Left kidney (tissue), 2 donors: ENCODE data around the gene ZDHHC19. TPM values are rescaled to one million over a fixed set of nuclear protein-coding genes. Genes with fewer than 3 reads are reported as not detected.
"Not testable (repeated sequence)": the region's sequence is repeated elsewhere in the genome, so short reads cannot be mapped to it uniquely, and the experiment has no call there.

Experiments used
- DNase-seq: peaks from one replicate; pipeline ENCODE4 v3.0.0-alpha.2; 2013
- polyA plus RNA-seq: library from polyadenylated mRNA; unstranded; fragments of 120-200 nt; gene quantifications from one replicate; pipeline ENCODE4 v1.2.1, GENCODE V29; 2013; ENCODE audit not compliant: insufficient read length

Gene ZDHHC19
- polyA plus RNA-seq, 1 donor, result not detected

- DNase-seq, result no peak
Observed at GRCh38 chr3:196178993-196179379, 32.2 kb downstream of the ZDHHC19 start.

DNA sequence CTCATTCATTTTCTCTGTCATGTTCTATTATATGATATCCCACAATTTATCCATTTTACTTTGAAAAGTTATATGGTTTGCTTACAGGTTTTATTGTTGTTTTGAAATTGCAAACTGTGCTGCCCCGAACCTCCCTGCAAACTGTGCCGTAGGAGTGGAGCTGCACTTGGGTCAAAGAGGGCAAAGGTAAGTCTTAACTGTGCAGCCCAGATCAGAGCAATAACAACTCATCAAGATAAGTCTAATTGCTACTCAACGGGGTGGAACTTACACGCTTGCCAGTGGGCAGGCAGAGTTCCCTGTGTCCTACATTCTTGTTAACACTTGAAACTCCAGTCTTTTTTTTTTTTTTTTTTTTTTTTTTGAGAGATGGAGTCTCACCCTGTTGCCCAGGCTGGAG is 33.2 kb downstream of the ZDHHC19 start:
- DNase-seq, result no peak

DNA sequence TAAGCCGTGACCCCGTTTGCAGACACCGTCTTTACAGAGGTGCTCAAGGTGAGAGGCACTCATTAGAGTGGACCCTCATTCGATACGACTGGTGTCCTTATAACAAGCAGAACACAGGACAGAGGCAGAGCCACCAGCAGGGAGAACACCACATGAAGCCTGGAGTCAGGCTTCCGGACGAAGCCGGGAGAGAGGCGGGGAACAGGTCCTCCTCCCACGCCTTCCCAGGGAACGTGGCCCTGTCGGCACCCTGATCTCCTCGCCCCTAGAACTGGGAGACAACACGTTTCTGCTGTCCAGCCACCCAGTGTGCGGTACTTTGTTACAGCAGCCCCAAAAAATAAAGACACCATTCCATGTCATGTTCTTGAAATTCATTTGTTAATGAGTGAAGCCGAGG is 33.6 kb downstream of the ZDHHC19 start:
- no peak for DNase-seq

GRCh38 chr3:196175722-196176121 is 35.5 kb downstream of the ZDHHC19 start:
- DNase-seq, result no peak

- no peak for DNase-seq
Observed at GRCh38 chr3:196175116-196175625, 36.0 kb downstream of the ZDHHC19 start.

DNA sequence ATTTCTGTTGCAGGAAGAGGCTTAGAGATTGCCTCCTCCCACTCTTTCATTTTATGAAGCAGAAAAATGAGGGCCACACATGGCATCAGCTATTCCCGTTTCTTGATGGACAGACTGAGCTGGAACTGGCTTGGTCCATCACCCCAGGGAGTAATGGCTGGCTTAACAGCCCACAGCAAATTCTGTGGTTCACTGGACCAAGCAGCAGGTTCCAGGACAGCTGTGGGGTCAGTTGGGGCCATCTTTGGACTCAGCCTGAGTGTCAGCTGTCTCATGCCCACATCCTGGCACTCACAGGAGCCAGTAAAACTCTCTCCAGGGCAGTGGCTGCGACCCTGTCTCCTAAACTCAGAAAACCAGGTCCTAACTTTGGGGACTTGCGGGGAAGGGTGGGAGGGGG is 36.5 kb downstream of the ZDHHC19 start:
- no peak for DNase-seq

GRCh38 chr3:196170296-196170695 is 40.9 kb downstream of the ZDHHC19 start:
- not testable (repeated sequence) for DNase-seq

GRCh38 chr3:196169836-196170240 is 41.4 kb downstream of the ZDHHC19 start:
- no peak for DNase-seq

- no peak for DNase-seq
Observed at GRCh38 chr3:196168808-196169391, 42.3 kb downstream of the ZDHHC19 start.

DNA sequence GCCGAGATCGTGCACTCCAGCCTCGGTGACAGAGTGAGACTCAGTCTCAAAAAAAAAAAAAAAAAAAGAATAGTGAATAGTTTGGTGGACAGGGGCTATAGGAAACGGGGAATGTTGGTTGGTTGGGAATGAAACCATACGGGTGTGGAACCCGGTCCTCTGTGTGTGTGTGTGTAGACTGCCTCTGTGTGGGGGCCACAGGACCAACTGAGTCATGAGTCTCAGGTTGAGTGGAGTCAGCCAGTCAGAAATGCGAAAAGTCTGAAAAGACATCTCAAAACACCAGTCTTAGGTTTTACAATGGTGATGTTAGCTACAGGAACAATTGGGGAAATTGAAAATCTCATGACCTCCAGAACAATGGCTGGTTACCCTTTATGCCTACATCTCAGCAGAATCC is 44.5 kb downstream of the ZDHHC19 start:
- no peak for DNase-seq

DNA sequence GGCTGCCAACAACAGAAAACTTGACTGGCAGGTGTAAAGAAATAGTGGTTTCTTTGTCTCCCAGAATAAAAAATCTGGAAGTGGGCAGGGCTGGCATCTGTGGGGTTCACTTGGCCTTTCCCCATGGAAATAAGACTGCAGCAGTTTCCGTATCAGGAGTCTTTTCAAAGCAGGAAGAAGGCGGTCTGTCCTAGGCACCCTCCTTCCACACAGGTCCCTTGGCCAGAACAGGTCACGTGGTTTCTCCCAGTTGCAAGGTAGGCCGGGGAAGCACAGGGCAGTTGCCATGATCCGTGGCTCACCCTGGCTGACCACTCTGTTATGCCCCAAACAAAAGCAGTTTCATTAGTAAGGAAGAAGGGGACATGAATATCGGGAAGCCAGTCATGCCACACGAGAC is 45.4 kb downstream of the ZDHHC19 start:
- no peak for DNase-seq

DNA sequence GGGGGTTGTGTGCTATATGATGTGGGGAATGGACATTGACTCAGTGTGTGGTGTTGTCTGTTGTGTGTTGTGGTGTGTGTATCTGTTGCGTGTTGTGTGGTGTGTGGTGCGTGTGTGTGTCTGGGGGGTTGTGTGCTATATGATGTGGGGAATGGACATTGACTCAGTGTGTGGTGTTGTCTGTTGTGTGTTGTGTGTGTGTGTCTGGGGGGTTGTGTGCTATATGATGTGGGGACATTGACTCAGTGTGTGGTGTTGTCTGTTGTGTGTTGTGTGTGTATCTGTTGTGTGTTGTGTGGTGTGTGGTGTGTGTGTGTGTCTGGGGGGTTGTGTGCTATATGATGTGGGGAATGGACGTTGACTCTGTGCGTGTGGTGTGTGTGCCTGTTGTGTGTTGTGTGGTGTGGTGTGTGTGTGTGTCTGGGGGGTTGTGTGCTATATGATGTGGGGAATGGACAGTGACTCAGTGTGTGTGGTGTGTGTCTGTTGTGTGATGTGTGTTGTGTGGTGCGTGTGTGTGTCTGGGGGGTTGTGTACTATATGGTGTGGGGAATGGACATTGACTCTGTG is 46.1 kb downstream of the ZDHHC19 start:
- not testable (repeated sequence) for DNase-seq

- DNase-seq, result no peak
Observed at GRCh38 chr3:196164576-196164975, 46.6 kb downstream of the ZDHHC19 start.

DNA sequence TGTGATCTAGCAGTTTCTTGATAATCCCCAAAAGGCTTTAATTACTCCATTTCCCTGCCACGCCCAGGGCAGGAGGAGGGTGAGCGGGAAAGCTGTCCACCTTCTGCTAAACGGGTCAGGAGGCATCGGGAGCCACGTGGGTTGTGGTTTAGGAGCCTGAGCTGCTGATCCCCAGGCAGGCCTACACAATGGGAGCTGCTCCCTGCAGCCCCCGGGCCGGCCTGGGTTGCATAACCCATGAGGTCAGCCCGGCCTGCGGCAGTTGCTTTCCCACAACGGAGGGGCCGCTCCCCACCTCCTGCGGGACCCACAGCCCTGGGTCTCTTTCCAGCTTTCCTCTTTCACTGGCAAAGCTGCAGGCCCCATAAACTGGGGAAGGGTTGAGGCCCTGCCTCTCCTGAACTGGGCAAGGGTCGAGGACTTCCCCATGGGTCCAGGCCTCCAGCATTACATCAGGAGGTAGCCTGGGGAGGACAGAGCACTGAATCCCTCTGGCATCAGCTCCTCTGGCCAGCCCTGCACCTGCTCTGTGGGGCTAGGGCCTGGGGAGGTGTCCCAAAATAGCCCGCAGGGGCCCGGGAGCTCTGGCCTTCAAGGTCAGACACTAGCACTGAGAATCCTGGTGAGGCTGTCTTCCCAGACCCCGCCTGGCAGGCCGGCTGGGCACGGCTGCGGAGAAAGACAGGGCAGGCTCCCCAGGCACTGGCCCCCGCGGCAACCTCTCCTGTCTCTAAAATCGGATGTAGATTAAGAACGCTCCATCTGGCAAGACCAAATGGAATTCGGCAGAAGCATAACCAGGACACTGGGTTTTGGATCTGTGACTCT is 47.3 kb downstream of the ZDHHC19 start:
- no peak for DNase-seq

- DNase-seq, result no peak
Observed at GRCh38 chr3:196163212-196163611, 48.0 kb downstream of the ZDHHC19 start.

DNA sequence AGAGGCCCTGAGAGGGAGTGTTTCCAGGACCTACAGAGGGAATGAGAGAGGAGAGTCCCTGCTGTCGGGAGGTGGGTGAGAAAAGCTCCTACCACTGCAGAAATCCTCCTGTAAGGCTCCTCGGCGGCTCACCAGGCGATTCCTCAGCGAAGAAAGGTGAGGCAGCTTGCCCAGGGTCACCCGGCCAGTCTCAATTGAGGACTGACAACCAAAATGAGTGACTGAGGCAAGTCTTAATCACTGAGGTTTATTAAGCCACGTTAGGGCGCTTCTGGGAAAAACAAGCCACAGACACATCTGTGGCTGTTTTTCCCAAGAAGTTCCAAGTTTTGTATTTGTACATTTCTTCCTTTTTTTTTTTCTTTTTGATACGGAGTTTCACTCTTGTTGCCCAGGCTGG is 48.5 kb downstream of the ZDHHC19 start:
- no peak for DNase-seq

GRCh38 chr3:196159952-196160804 is 51.0 kb downstream of the ZDHHC19 start:
- no peak for DNase-seq

- no peak for DNase-seq
Observed at GRCh38 chr3:196159526-196159925, 51.7 kb downstream of the ZDHHC19 start.

DNA sequence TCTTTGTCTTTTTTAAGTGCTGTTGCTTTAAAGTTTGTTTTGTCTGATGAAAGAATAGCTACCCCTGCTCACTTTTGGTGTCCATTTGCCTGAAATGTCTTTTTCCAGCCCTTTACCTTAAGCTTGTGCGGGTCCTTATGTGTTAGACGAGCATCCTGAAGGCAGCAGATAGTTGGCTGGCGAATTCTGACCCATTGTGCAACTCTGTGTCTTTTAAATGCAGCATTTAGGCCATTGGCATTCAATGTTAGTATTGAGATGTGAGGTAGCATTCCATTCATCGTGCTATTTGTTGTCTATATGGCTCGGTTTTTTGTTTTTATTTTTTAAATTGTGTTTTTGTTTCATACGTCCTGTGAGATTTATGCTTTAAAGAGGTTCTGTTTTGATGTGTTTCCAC is 55.0 kb downstream of the ZDHHC19 start:
- no peak for DNase-seq

DNA sequence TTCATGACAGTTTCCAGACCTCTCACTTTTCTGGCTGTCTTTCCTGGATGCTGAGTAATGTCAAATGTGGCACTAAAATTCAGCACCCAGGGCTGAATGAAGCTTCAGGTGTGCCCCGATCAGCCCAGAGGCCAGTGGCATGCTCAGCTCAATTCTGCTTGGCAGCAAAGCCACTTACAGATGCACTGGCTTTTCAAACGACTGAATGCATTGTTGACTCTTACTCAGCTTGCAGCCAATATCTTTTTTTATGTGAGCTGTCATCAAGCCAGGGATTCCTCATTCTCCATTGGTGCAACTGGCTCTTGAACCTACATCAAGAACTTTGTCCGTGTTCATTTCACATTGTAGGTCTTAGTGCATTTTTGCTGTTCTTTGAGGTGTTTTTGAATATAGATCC is 60.7 kb downstream of the ZDHHC19 start:
- no peak for DNase-seq

- DNase-seq, result no peak
Observed at GRCh38 chr3:196149831-196150301, 61.3 kb downstream of the ZDHHC19 start.

- no peak for DNase-seq
Observed at GRCh38 chr3:196149375-196149774, 61.8 kb downstream of the ZDHHC19 start.
